HG03342 (cell line): ENCODE measurements around the gene TLDC2.

Experiments used
- ATAC-seq: cut with Tn5 transposase; IDR thresholded peaks from one replicate; pipeline ENCODE4 v1.9.1; 2021; ENCODE audit warnings: mild to moderate bottlenecking, moderate library complexity; ENCODE audit not compliant: unreplicated experiment

The TLDC2 gene

GRCh38 chr20:36941401-36941835 is 65.5 kb downstream of the TLDC2 start:
- no peak for ATAC-seq
